Right lobe of liver (tissue), 6 donors: ENCODE data around the gene PRKCA. TPM values are rescaled to one million over a fixed set of nuclear protein-coding genes. Genes with fewer than 3 reads are reported as not detected.

ENCODE experiments used
- ATAC-seq, 4 donors: fragments of 200-7000 bp; cut with Tn5 transposase; one replicate each; pipeline ENCODE4 v1.9.1; 2020; ENCODE audit warnings: mild to moderate bottlenecking in 4 of 4, moderate library complexity in 4 of 4
- DNase-seq, 3 donors: peaks; one replicate each; pipeline ENCODE4 v3.0.0-alpha.2; 2020
- H3K27ac ChIP-seq, 3 donors: fragments of 200-600 bp; one replicate each; pipeline ENCODE4 v1.8.0; 2022
- H3K27me3 ChIP-seq, 2 donors: fragments of 200-600 bp; one replicate each; pipeline ENCODE4 v1.8.0; 2022
- H3K36me3 ChIP-seq, 4 donors: fragments of 200-600 bp; sonication (generic) in 1 of 4; one replicate each; pipeline versions ENCODE4 v1.5.1 to v1.8.0; 2017 to 2022; ENCODE audit warnings: control low read depth in 1 of 4
- H3K4me1 ChIP-seq, 4 donors: fragments of 200-600 bp; sonication (generic) in 1 of 4; one replicate each; pipeline versions ENCODE4 v1.5.1 to v1.8.0; 2017 to 2022; ENCODE audit warnings: control low read depth in 1 of 4
- H3K4me3 ChIP-seq, 3 donors: fragments of 200-600 bp; one replicate each; pipeline ENCODE4 v1.8.0; 2022
- H3K9me3 ChIP-seq, 4 donors: fragments of 200-600 bp; sonication (generic) in 1 of 4; one replicate each; pipeline versions ENCODE4 v1.5.1 to v1.8.0; 2017 to 2022; ENCODE audit warnings: control low read depth in 1 of 4
- POLR2A ChIP-seq: fragments of 450-650 bp; IDR thresholded peaks from one replicate; pipeline ENCODE4 v1.6.1; 2017; ENCODE audit warnings: antibody characterized with exemption, mild to moderate bottlenecking
- WGBS: methylation state at CpG from one replicate; pipeline ENCODE4 v1.1.6; 2018; ENCODE audit warnings: low coverage, low lambda C conversion rate; ENCODE audit not compliant: insufficient coverage; ENCODE audit errors: missing lambda C conversion rate; 5-methylcytosine and 5-hydroxymethylcytosine counted together
- intact Hi-C, 2 donors: fragments of 100-400 bp; cut with DNase I; formaldehyde crosslinking; loops; one replicate each; pipeline versions ENCODE4 v1.11.2 to v1.14.1; 2022
- total RNA-seq, 6 experiments: library from RNA; depleted of rRNA in 2 of 6; stranded (reverse); fragments of >200 nt in 2 of 6; fragmentation: NEBNext Ultra II Directional in 3 of 6; extraction: Animal tissue kit (Norgen Biotek cat#: 25700) in 3 of 6; gene quantifications; one replicate each; pipeline versions ENCODE4 v1.1.0 to v1.2.4, GENCODE V29; 2016 to 2023
- TF ChIP-seq, protein P1 (sequence below), 4 donors: fragments of 200-600 bp in 3 of 4; fragments of 450-650 bp in 1 of 4; IDR thresholded peaks; one replicate each; pipeline versions ENCODE4 v1.5.1 to v1.8.0; 2016 to 2022; ENCODE audit warnings: antibody characterized with exemption in 4 of 4, mild to moderate bottlenecking in 2 of 4
- donor health status: DM: no; HTN: yes; CAD: no.
- donor health status: DM: no; HTN: no; CAD: no.
- donor health status: DM: no; HTN: no; CAD: no.
- donor health status: DM: no; HTN: yes; CAD: no.
- donor health status: DM: no; HTN: yes; CAD: no.

Gene PRKCA
- total RNA-seq, 6 experiments from 2014 or later, result 11.7 to 23.0 (median 18.7) TPM

DNA sequence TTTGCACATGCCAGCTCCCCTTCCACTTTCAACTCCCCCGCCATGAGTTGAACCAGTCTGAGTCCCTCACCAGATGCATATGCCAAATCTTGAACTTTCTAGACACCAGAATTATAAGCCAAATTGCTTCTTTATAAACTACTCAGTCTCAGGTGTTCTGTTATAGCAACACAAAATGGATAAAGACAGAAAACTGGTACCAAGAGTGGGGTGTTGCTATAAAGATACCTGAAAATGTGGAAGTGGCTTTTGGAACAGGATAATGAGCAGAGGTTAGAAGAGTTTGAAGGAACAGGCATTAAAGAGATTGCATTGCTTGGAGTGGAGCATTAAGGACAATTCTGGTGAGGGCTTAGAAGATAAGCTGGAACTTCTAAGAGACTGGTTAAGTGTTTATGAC is 515.3 kb downstream of the PRKCA start:
- TF ChIP-seq POLR2A, result no peak
- H3K4me3 ChIP-seq, result no peak overlapping the region
- ATAC-seq (no peak), DNase-seq (no peak)
- intact Hi-C loops, result no loop called here
- H3K27ac ChIP-seq, result no peak overlapping the region
- no peaks in the 10 kb centered on the region for H3K9me3 ChIP-seq
- H3K4me1 ChIP-seq, result no peaks in the 10 kb centered on the region
- H3K36me3 ChIP-seq, result no peaks in the 10 kb centered on the region
- WGBS, result 71% methylated on average over 1 of the region's 1 CpG
- H3K27me3 ChIP-seq, result no peaks in the 10 kb centered on the region

DNA sequence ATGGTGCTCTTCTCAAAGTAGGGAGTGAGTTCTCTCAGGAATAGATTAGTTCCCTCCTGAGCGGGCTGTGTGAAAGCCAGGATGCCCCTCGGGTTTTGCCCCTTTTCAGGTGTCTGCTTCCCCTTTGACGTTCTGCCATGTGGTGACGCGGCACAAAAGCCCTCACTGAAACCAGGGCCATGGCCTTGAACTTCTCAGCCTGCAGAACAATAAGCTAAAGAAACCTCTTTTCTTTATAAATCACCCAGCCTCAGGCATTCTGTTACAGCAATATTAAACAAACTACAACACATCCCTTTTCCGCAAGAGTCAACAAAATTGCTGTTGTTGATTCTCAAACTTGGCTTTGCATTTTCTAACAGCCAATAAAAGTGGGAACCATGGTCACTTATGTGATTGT is 517.1 kb downstream of the PRKCA start:
- 70% methylated on average over 2 of the region's 6 CpGs for WGBS
- Histone ChIP-seq H3K36me3 (no peaks in the 10 kb centered on the region), H3K4me3 (no peak overlapping the region), H3K9me3 (no peaks in the 10 kb centered on the region), H3K27me3 (no peaks in the 10 kb centered on the region), H3K4me1 (no peaks in the 10 kb centered on the region), H3K27ac (no peak overlapping the region)
- no peak for ATAC-seq
- DNase-seq, result no peak
- intact Hi-C loops, result no loop called here
- TF ChIP-seq POLR2A, result no peak
- TF ChIP-seq, protein P1, sequence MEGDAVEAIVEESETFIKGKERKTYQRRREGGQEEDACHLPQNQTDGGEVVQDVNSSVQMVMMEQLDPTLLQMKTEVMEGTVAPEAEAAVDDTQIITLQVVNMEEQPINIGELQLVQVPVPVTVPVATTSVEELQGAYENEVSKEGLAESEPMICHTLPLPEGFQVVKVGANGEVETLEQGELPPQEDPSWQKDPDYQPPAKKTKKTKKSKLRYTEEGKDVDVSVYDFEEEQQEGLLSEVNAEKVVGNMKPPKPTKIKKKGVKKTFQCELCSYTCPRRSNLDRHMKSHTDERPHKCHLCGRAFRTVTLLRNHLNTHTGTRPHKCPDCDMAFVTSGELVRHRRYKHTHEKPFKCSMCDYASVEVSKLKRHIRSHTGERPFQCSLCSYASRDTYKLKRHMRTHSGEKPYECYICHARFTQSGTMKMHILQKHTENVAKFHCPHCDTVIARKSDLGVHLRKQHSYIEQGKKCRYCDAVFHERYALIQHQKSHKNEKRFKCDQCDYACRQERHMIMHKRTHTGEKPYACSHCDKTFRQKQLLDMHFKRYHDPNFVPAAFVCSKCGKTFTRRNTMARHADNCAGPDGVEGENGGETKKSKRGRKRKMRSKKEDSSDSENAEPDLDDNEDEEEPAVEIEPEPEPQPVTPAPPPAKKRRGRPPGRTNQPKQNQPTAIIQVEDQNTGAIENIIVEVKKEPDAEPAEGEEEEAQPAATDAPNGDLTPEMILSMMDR (IDR thresholded peaks at IDR 0.05), result no peak

DNA sequence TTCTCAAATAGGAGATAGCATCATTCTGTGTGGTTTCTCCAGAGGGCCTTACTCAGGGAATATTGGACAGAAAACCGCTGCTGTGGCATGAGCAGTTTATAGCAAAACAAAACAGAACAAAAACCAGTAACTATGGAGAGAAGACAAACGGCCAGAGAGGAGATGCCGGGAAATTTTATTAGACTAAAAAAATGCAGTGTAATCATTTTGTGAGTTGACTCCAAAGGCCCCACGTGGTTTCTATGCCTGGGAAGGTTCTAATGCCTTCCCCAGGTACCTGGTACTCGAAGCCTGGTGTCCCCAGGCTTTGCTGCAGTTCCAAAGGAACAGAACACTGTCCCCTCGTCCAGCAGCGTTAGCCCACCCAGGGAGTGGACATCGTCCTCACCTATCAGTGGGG is 519.6 kb downstream of the PRKCA start:
- H3K9me3 ChIP-seq, result no peaks in the 10 kb centered on the region
- no peak for ATAC-seq
- H3K4me1 ChIP-seq, result no peaks in the 10 kb centered on the region
- no peak for DNase-seq
- intact Hi-C loops, result no loop called here
- H3K36me3 ChIP-seq, result no peaks in the 10 kb centered on the region
- TF ChIP-seq POLR2A, result no peak
- TF ChIP-seq, protein P1 (IDR thresholded peaks at IDR 0.05), result no peak
- WGBS, result 48% methylated on average over 7 of the region's 8 CpGs
- H3K27me3 ChIP-seq, result no peaks in the 10 kb centered on the region
- H3K27ac ChIP-seq, result no peak overlapping the region
- H3K4me3 ChIP-seq, result no peak overlapping the region

DNA sequence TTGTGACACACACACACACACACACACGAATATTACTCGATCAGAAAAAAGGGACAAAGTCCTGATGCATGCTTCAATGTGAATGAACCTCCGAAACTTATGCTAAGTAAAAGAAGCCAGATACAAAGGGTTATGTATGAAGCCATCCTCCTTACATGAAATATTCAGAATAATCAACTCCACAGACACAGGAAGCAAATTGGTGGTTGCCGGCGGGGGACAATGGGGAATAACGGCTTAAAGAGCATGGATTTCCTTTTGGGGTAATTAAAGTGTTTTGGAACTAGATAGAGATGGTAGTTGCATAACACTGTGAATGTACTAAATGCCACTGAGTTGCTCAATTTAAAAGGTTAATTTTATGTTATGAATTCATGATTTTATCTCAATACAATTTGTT is 524.4 kb downstream of the PRKCA start:
- H3K4me3 ChIP-seq, result no peak overlapping the region
- peaks cover 0 to 2% (median 0%) of the 10 kb centered on the region in 4 donors for H3K9me3 ChIP-seq
- WGBS, result 52% methylated on average over 6 of the region's 6 CpGs
- no peaks in the 10 kb centered on the region for H3K4me1 ChIP-seq
- ATAC-seq (no peak), DNase-seq (no peak)
- H3K36me3 ChIP-seq, result no peaks in the 10 kb centered on the region
- TF ChIP-seq, protein P1 (IDR thresholded peaks at IDR 0.05), result no peak
- TF ChIP-seq POLR2A, result no peak
- no peak overlapping the region for H3K27ac ChIP-seq
- no peaks in the 10 kb centered on the region for H3K27me3 ChIP-seq
- intact Hi-C loops, result no loop called here

DNA sequence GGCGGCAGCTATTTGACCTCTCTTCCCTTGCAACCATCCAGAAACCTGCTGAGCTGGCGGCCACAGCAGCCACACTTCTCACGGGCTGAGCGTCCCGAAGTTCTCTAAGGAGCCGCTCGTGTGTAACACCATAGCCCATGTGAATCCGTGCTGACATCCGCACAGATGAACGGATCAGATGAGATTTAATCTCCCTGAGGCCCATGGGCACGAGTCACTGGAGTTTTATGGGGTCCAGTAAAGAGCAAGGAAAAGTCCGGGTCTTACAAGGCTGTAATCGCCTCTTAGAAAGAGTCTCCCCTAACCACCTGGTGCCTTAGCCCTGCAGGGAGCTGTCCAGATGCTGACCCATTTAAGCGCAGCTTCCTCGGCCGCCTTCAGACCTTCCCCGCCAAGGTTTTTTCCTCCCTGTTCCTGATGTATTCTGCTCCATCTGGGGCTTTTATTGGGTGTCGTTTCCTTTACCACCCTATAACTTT is 527.0 kb downstream of the PRKCA start:
- H3K27ac ChIP-seq, result no peak overlapping the region
- intact Hi-C loops, result no loop called here
- no peaks in the 10 kb centered on the region for H3K4me1 ChIP-seq
- H3K36me3 ChIP-seq, result no peaks in the 10 kb centered on the region
- H3K27me3 ChIP-seq, result peaks cover 0 to 3% of the 10 kb centered on the region in 2 donors
- no peak for TF ChIP-seq POLR2A
- TF ChIP-seq, protein P1 (IDR thresholded peaks at IDR 0.05), result no peak
- H3K9me3 ChIP-seq, result peaks cover 0 to 2% (median 0%) of the 10 kb centered on the region in 4 donors
- ATAC-seq (peak; percentile 59 to 89 (median 78)), DNase-seq (peak in 2 of 3 donors; percentile 45 to 66)
- whole genome bisulfite sequencing, result 18% methylated on average over 15 of the region's 18 CpGs
- H3K4me3 ChIP-seq, result no peak overlapping the region
